Naive thymus-derived CD4-positive, alpha-beta T cell (primary cell): ENCODE measurements around the gene CCDC122. TPM values are rescaled to one million over a fixed set of nuclear protein-coding genes. Genes with fewer than 3 reads are reported as not detected.

Source experiments
- ATAC-seq: fragments of 150-1000 bp; cut with Tn5 transposase; 2 replicates; pipeline ENCODE4 v1.10.0; 2021; ENCODE audit warnings: mild to moderate bottlenecking, moderate library complexity
- CTCF ChIA-PET: fragments of 350-600 bp; sonication (Branson Sonifier 250); formaldehyde crosslinking; loops from one replicate; lab custom pipeline; 2021; ENCODE audit warnings: antibody characterized with exemption; lab: Charles Lee
- POLR2A ChIA-PET: fragments of 350-600 bp; sonication (Branson Sonifier 250); formaldehyde crosslinking; loops from one replicate; lab custom pipeline; 2021; ENCODE audit warnings: antibody characterized with exemption, inconsistent platforms; lab: Charles Lee
- DNase-seq, 9 donors: peaks; one replicate each; pipeline versions ENCODE4 v3.0.0 to v3.0.0-alpha.2; 2020 to 2022; ENCODE audit warnings: mixed read lengths in 1 of 9
- H3K27ac ChIP-seq: one replicate; pipeline ENCODE4 v1.7.0; 2013; ENCODE audit warnings: mild to moderate bottlenecking, low read depth, low read length, moderate library complexity
- H3K27me3 ChIP-seq, 2 donors: one replicate each; pipeline ENCODE4 v1.7.0; 2013; ENCODE audit warnings: low read length in 2 of 2, mild to moderate bottlenecking in 2 of 2, moderate library complexity in 2 of 2; ENCODE audit not compliant: control insufficient read depth in 2 of 2, insufficient read depth in 2 of 2
- H3K36me3 ChIP-seq, 3 experiments: 1 replicate in 2 of 3; 2 replicates in 1 of 3; pipeline ENCODE4 v1.7.0; 2013; ENCODE audit warnings: low read length in 3 of 3, mild to moderate bottlenecking in 3 of 3, moderate library complexity in 1 of 3; ENCODE audit not compliant: insufficient read depth in 3 of 3, control insufficient read depth in 2 of 3
- H3K4me1 ChIP-seq, 2 donors: one replicate each; pipeline ENCODE4 v1.7.0; 2013; ENCODE audit warnings: low read length in 2 of 2, mild to moderate bottlenecking in 2 of 2, moderate library complexity in 1 of 2; ENCODE audit not compliant: control insufficient read depth in 2 of 2, insufficient read depth in 2 of 2
- H3K4me3 ChIP-seq: 2 replicates; pipeline ENCODE4 v1.7.0; 2013; ENCODE audit warnings: mild to moderate bottlenecking, low read length
- H3K9me3 ChIP-seq, 3 experiments: 1 replicate in 2 of 3; 2 replicates in 1 of 3; pipeline ENCODE4 v1.7.0; 2013; ENCODE audit warnings: low read length in 3 of 3; ENCODE audit not compliant: control insufficient read depth in 2 of 3
- H3K27ac Mint-ChIP-seq, 9 donors: one replicate each; pipeline ENCODE4 v1.8.0; 2020 to 2022; ENCODE audit warnings: mixed read lengths in 9 of 9, mild to moderate bottlenecking in 8 of 9, moderate library complexity in 5 of 9, inconsistent platforms in 2 of 9
- H3K27me3 Mint-ChIP-seq, 5 donors: one replicate each; pipeline ENCODE4 v1.8.0; 2021 to 2022; ENCODE audit warnings: mixed read lengths in 5 of 5, mild to moderate bottlenecking in 1 of 5
- H3K36me3 Mint-ChIP-seq, 5 donors: one replicate each; pipeline ENCODE4 v1.8.0; 2020 to 2022; ENCODE audit warnings: mixed read lengths in 5 of 5, mild to moderate bottlenecking in 3 of 5, inconsistent platforms in 1 of 5
- H3K4me1 Mint-ChIP-seq, 7 donors: one replicate each; pipeline ENCODE4 v1.8.0; 2020 to 2022; ENCODE audit warnings: mixed read lengths in 7 of 7, mild to moderate bottlenecking in 3 of 7, inconsistent platforms in 1 of 7
- H3K4me3 Mint-ChIP-seq, 10 donors: one replicate each; pipeline ENCODE4 v1.8.0; 2020 to 2022; ENCODE audit warnings: mild to moderate bottlenecking in 10 of 10, mixed read lengths in 10 of 10, moderate library complexity in 6 of 10, inconsistent platforms in 2 of 10
- H3K9me3 Mint-ChIP-seq, 11 donors: one replicate each; pipeline ENCODE4 v1.8.0; 2020 to 2022; ENCODE audit warnings: mixed read lengths in 11 of 11, mild to moderate bottlenecking in 4 of 11, inconsistent platforms in 1 of 11, moderate library complexity in 1 of 11
- intact Hi-C, 2 donors: fragments of 100-400 bp; cut with micrococcal nuclease; formaldehyde crosslinking; loops; one replicate each; pipeline ENCODE4 v1.15.1; 2023
- polyA plus RNA-seq, 2 donors: library from polyadenylated mRNA; unstranded; fragments of 300-500 nt; fragmentation: Illumina TruSeq; gene quantifications; one replicate each; pipeline ENCODE4 v1.2.3, GENCODE V29; 2021
- total RNA-seq, 6 experiments: library from RNA in 5 of 6; stranded (reverse) in 5 of 6; gene quantifications; 1 replicate in 5 of 6; 2 replicates in 1 of 6; pipeline ENCODE4 v1.2.3 and lab custom pipeline; 2021 to 2026

Gene CCDC122
- total and polyA plus RNA-seq, 7 experiments from 2014 or later, result 1.1 to 2.3 (median 1.4) TPM; not detected in 2

GRCh38 chr13:43802511-43802910 is 77.0 kb downstream of the CCDC122 start:
- H3K4me3 Mint-ChIP-seq, result no peak overlapping the region
- peaks cover 3 to 17% (median 12%) of the 10 kb centered on the region in 5 donors for H3K27me3 Mint-ChIP-seq
- H3K9me3 Mint-ChIP-seq, result no peaks in the 10 kb centered on the region
- DNase-seq (no peak), ATAC-seq (no peak)
- Histone ChIP-seq H3K27ac (no peak overlapping the region), H3K36me3 (no peaks in the 10 kb centered on the region), H3K27me3 (no peaks in the 10 kb centered on the region), H3K4me3 (no peak overlapping the region), H3K4me1 (no peaks in the 10 kb centered on the region), H3K9me3 (no peaks in the 10 kb centered on the region)
- ChIA-PET CTCF (interaction anchor here (1.4 to 2.4 kb wide), 3 partner anchors 11 to 834 kb away, joined by 5 to 10 read pairs (median 9); no protein-coding TSS in a partner anchor), POLR2A (no interaction called here)
- intact Hi-C loops, result loop anchor here (5.0 to 10.0 kb wide), 4 partner anchors 62 to 1465 kb away; no protein-coding TSS in a partner anchor
- H3K4me1 Mint-ChIP-seq, result peaks cover 0 to 2% (median 0%) of the 10 kb centered on the region in 7 donors
- H3K36me3 Mint-ChIP-seq, result no peaks in the 10 kb centered on the region
- H3K27ac Mint-ChIP-seq, result no peak overlapping the region

GRCh38 chr13:43800828-43801227 is 78.7 kb downstream of the CCDC122 start:
- peaks cover 0 to 5% (median 0%) of the 10 kb centered on the region in 7 donors for H3K4me1 Mint-ChIP-seq
- no peaks in the 10 kb centered on the region for H3K9me3 Mint-ChIP-seq
- ChIA-PET POLR2A (no interaction called here), CTCF (interaction anchor here (0.6 kb wide), 1 partner anchor 929 kb away, joined by 4 read pairs; no protein-coding TSS in a partner anchor)
- DNase-seq (no peak), ATAC-seq (no peak)
- H3K27me3 Mint-ChIP-seq, result peaks cover 4 to 23% (median 15%) of the 10 kb centered on the region in 5 donors
- H3K4me1 ChIP-seq, result no peaks in the 10 kb centered on the region
- no peaks in the 10 kb centered on the region for H3K27me3 ChIP-seq
- H3K9me3 ChIP-seq, result no peaks in the 10 kb centered on the region
- H3K36me3 ChIP-seq, result no peaks in the 10 kb centered on the region
- H3K4me3 ChIP-seq, result no peak overlapping the region
- no peaks in the 10 kb centered on the region for H3K36me3 Mint-ChIP-seq
- intact Hi-C loops, result loop anchor here (5.0 to 10.0 kb wide), 4 partner anchors 64 to 1464 kb away; no protein-coding TSS in a partner anchor
- H3K4me3 Mint-ChIP-seq, result no peak overlapping the region
- H3K27ac Mint-ChIP-seq, result no peak overlapping the region
- H3K27ac ChIP-seq, result no peak overlapping the region

- ATAC-seq, result no peak
Observed at GRCh38 chr13:43799191-43799590, 80.3 kb downstream of the CCDC122 start.

GRCh38 chr13:43797869-43798268 is 81.7 kb downstream of the CCDC122 start:
- no peak overlapping the region for H3K4me3 ChIP-seq
- POLR2A ChIA-PET, result interaction anchor here (0.7 kb wide), 1 partner anchor 21 kb away, joined by 3 read pairs; no protein-coding TSS in a partner anchor
- peaks cover 0 to 3% (median 0%) of the 10 kb centered on the region in 7 donors for H3K4me1 Mint-ChIP-seq

More at GRCh38 chr13:43799191-43799590, 80.3 kb downstream of the CCDC122 start:
- H3K27ac ChIP-seq, result no peak overlapping the region
- H3K36me3 ChIP-seq, result no peaks in the 10 kb centered on the region
- Mint-ChIP-seq H3K9me3 (no peaks in the 10 kb centered on the region), H3K27ac (no peak overlapping the region), H3K4me3 (no peak overlapping the region), H3K36me3 (no peaks in the 10 kb centered on the region), H3K4me1 (peaks cover 0 to 3% (median 0%) of the 10 kb centered on the region in 7 donors), H3K27me3 (peaks cover 7 to 25% (median 15%) of the 10 kb centered on the region in 5 donors)
- no peak overlapping the region for H3K4me3 ChIP-seq
- intact Hi-C loops, result no loop called here
- ChIA-PET CTCF (no interaction called here), POLR2A (no interaction called here)
- H3K27me3 ChIP-seq, result no peaks in the 10 kb centered on the region
- no peaks in the 10 kb centered on the region for H3K4me1 ChIP-seq
- no peaks in the 10 kb centered on the region for H3K9me3 ChIP-seq
- DNase-seq, result no peak

GRCh38 chr13:43797159-43797558 is 82.4 kb downstream of the CCDC122 start:
- no peak overlapping the region for H3K27ac Mint-ChIP-seq
- POLR2A ChIA-PET, result no interaction called here

More at GRCh38 chr13:43797869-43798268, 81.7 kb downstream of the CCDC122 start:
- ATAC-seq, result no peak
- CTCF ChIA-PET, result no interaction called here
- Histone ChIP-seq H3K9me3 (no peaks in the 10 kb centered on the region), H3K36me3 (no peaks in the 10 kb centered on the region), H3K27ac (no peak overlapping the region), H3K4me1 (no peaks in the 10 kb centered on the region), H3K27me3 (no peaks in the 10 kb centered on the region)
- intact Hi-C loops, result no loop called here
- Mint-ChIP-seq H3K9me3 (no peaks in the 10 kb centered on the region), H3K27me3 (peaks cover 9 to 25% (median 13%) of the 10 kb centered on the region in 5 donors), H3K4me3 (no peak overlapping the region), H3K36me3 (no peaks in the 10 kb centered on the region), H3K27ac (no peak overlapping the region)
- DNase-seq, result no peak

GRCh38 chr13:43794416-43794815 is 85.1 kb downstream of the CCDC122 start:
- H3K4me1 ChIP-seq, result no peaks in the 10 kb centered on the region
- H3K4me1 Mint-ChIP-seq, result peaks cover 0 to 3% (median 0%) of the 10 kb centered on the region in 7 donors
- no peaks in the 10 kb centered on the region for H3K36me3 ChIP-seq
- H3K4me3 ChIP-seq, result no peak overlapping the region
- no peak overlapping the region for H3K27ac Mint-ChIP-seq
- no peak overlapping the region for H3K27ac ChIP-seq
- H3K27me3 ChIP-seq, result no peaks in the 10 kb centered on the region
- no peak overlapping the region for H3K4me3 Mint-ChIP-seq
- H3K36me3 Mint-ChIP-seq, result no peaks in the 10 kb centered on the region
- ChIA-PET CTCF (no interaction called here), POLR2A (interaction anchor here (0.6 kb wide), 1 partner anchor 875 kb away, joined by 3 read pairs; no protein-coding TSS in a partner anchor)
- intact Hi-C loops, result no loop called here
- H3K9me3 Mint-ChIP-seq, result no peaks in the 10 kb centered on the region
- ATAC-seq (no peak), DNase-seq (no peak)
- H3K27me3 Mint-ChIP-seq, result peaks cover 16 to 39% (median 26%) of the 10 kb centered on the region in 5 donors
- H3K9me3 ChIP-seq, result no peaks in the 10 kb centered on the region

More at GRCh38 chr13:43797159-43797558, 82.4 kb downstream of the CCDC122 start:
- peaks cover 10 to 31% (median 19%) of the 10 kb centered on the region in 5 donors for H3K27me3 Mint-ChIP-seq
- H3K27me3 ChIP-seq, result no peaks in the 10 kb centered on the region
- H3K4me3 Mint-ChIP-seq, result no peak overlapping the region
- ATAC-seq, result no peak
- intact Hi-C loops, result no loop called here
- H3K36me3 Mint-ChIP-seq, result no peaks in the 10 kb centered on the region
- CTCF ChIA-PET, result no interaction called here
- DNase-seq, result no peak
- no peaks in the 10 kb centered on the region for H3K4me1 ChIP-seq
- H3K9me3 Mint-ChIP-seq, result no peaks in the 10 kb centered on the region
- H3K4me3 ChIP-seq, result no peak overlapping the region
- no peaks in the 10 kb centered on the region for H3K9me3 ChIP-seq
- H3K4me1 Mint-ChIP-seq, result peaks cover 0 to 3% (median 0%) of the 10 kb centered on the region in 7 donors
- no peaks in the 10 kb centered on the region for H3K36me3 ChIP-seq
- H3K27ac ChIP-seq, result no peak overlapping the region
